NCI-H524 (cell line): ENCODE results near the gene SDCCAG8.

Source experiments
- DNase-seq, 2 experiments: peaks; one replicate each; lab custom pipeline; 2025; lab: John Stamatoyannopoulos, UW

SDCCAG8 gene

GRCh38 chr1:243391355-243391754 lies 135.5 kb downstream of the SDCCAG8 start:
- no peak for DNase-seq

GRCh38 chr1:243393096-243393495 lies 137.3 kb downstream of the SDCCAG8 start:
- peak; percentile 78 to 91 for DNase-seq

- peak in 1 of 2 experiments; percentile 45 for DNase-seq
These were observed 138.2 kb downstream of the SDCCAG8 start for GRCh38 chr1:243394066-243394465.

- DNase-seq = peak; percentile 45 to 82
These were observed 139.0 kb downstream of the SDCCAG8 start for GRCh38 chr1:243394601-243395464.

- DNase-seq = no peak
These were observed 140.6 kb downstream of the SDCCAG8 start for GRCh38 chr1:243396424-243396823.

GRCh38 chr1:243396876-243397275 lies 141.0 kb downstream of the SDCCAG8 start:
- DNase-seq = peak; percentile 71 to 89

GRCh38 chr1:243397613-243398321 lies 141.9 kb downstream of the SDCCAG8 start:
- peak in 1 of 2 experiments; percentile 11 for DNase-seq

- DNase-seq = no peak
These were observed 143.8 kb downstream of the SDCCAG8 start for GRCh38 chr1:243399561-243400155.

GRCh38 chr1:243402868-243403267 lies 147.0 kb downstream of the SDCCAG8 start:
- no peak for DNase-seq

- DNase-seq = peak; percentile 62 to 74
These were observed 150.6 kb downstream of the SDCCAG8 start for GRCh38 chr1:243406424-243406823.

- DNase-seq = no peak
These were observed 151.6 kb downstream of the SDCCAG8 start for GRCh38 chr1:243407284-243408018.

- no peak for DNase-seq
These were observed 152.6 kb downstream of the SDCCAG8 start for GRCh38 chr1:243408479-243408878.

- peak; percentile 36 to 62 for DNase-seq
These were observed 153.4 kb downstream of the SDCCAG8 start for GRCh38 chr1:243409284-243409683.

- DNase-seq = no peak
These were observed 155.6 kb downstream of the SDCCAG8 start for GRCh38 chr1:243411472-243411871.

- no peak for DNase-seq
These were observed 157.8 kb downstream of the SDCCAG8 start for GRCh38 chr1:243413431-243414151.

GRCh38 chr1:243414152-243414494 lies 158.3 kb downstream of the SDCCAG8 start:
- no peak for DNase-seq

- peak; percentile 84 to 89 for DNase-seq
These were observed 160.0 kb downstream of the SDCCAG8 start for GRCh38 chr1:243415663-243416408.

GRCh38 chr1:243416495-243416894 lies 160.7 kb downstream of the SDCCAG8 start:
- no peak for DNase-seq

- no peak for DNase-seq
These were observed 164.4 kb downstream of the SDCCAG8 start for GRCh38 chr1:243420016-243420945.
